OCI-LY1 (cell line): ENCODE results near the gene ST6GALNAC2.

Experiments used
- H2AFZ ChIP-seq: fragments of 200-600 bp; sonication (generic), shearing (Covaris generic); 2 replicates; pipeline ENCODE4 v1.6.0; 2014; ENCODE audit warnings: antibody characterized with exemption, mild to moderate bottlenecking, low read length
- H3F3A ChIP-seq: fragments of 200-600 bp; sonication (generic), shearing (Covaris generic); 2 replicates; pipeline ENCODE4 v1.6.0; 2014; ENCODE audit warnings: mild to moderate bottlenecking, antibody characterized with exemption, low read length, moderate library complexity; ENCODE audit not compliant: insufficient read depth
- H3K27ac ChIP-seq: fragments of 200-600 bp; sonication (generic); 2 replicates; pipeline ENCODE4 v1.5.1; 2014; ENCODE audit warnings: low read length, mixed run types, mild to moderate bottlenecking, low read depth; ENCODE audit not compliant: poor library complexity, severe bottlenecking
- H3K27me3 ChIP-seq: fragments of 200-600 bp; sonication (generic); 2 replicates; pipeline ENCODE4 v1.6.0; 2014; ENCODE audit warnings: antibody characterized with exemption, mild to moderate bottlenecking, low read length, moderate library complexity; ENCODE audit not compliant: insufficient read depth
- H3K36me3 ChIP-seq: fragments of 200-600 bp; sonication (generic); 2 replicates; pipeline ENCODE4 v1.6.1; 2014; ENCODE audit warnings: mild to moderate bottlenecking, antibody characterized with exemption, low read length, moderate library complexity, mixed read lengths; ENCODE audit not compliant: insufficient read depth
- H3K4me1 ChIP-seq: fragments of 200-600 bp; sonication (generic); 2 replicates; pipeline ENCODE4 v1.5.1; 2014; ENCODE audit warnings: mild to moderate bottlenecking, low read length, moderate library complexity; ENCODE audit not compliant: insufficient read depth, severe bottlenecking
- H3K4me2 ChIP-seq: fragments of 200-600 bp; sonication (generic), shearing (Covaris generic); 2 replicates; pipeline ENCODE4 v1.6.1; 2014; ENCODE audit warnings: low read length
- H3K4me3 ChIP-seq: fragments of 200-600 bp; sonication (generic); 2 replicates; pipeline ENCODE4 v1.5.1; 2014; ENCODE audit warnings: low read length, low read depth, mild to moderate bottlenecking, mixed read lengths; ENCODE audit not compliant: poor library complexity, severe bottlenecking
- H3K79me2 ChIP-seq: fragments of 200-600 bp; shearing (Covaris generic); 2 replicates; pipeline ENCODE4 v1.6.1; 2016; ENCODE audit warnings: mixed run types, low read length, mixed read lengths; ENCODE audit not compliant: insufficient read depth
- H3K9ac ChIP-seq: fragments of 200-600 bp; sonication (generic), shearing (Covaris generic); 2 replicates; pipeline ENCODE4 v1.6.1; 2014; ENCODE audit warnings: mild to moderate bottlenecking, low read length, mixed read lengths
- H3K9me2 ChIP-seq: fragments of 200-600 bp; sonication (generic), shearing (Covaris generic); 2 replicates; pipeline ENCODE4 v1.6.1; 2014; ENCODE audit warnings: low read depth, mild to moderate bottlenecking, low read length, mixed read lengths
- H3K9me3 ChIP-seq: fragments of 200-600 bp; shearing (Covaris generic); 2 replicates; pipeline ENCODE4 v1.6.1; 2014; ENCODE audit warnings: low read length, mixed read lengths
- H4K20me1 ChIP-seq: fragments of 200-600 bp; sonication (generic), shearing (Covaris generic); 2 replicates; pipeline ENCODE4 v1.6.0; 2016; ENCODE audit warnings: mild to moderate bottlenecking, low read length; ENCODE audit not compliant: insufficient read depth
- CTCF ChIP-seq: fragments of 200-600 bp; sonication (generic), shearing (Covaris generic); IDR thresholded peaks from 2 replicates; pipeline ENCODE4 v1.5.1; 2017; ENCODE audit warnings: mild to moderate bottlenecking, antibody characterized with exemption, low read length, moderate library complexity, mixed read lengths
- EZH2 ChIP-seq: fragments of 200-600 bp; sonication (generic), shearing (Covaris generic); IDR thresholded peaks from 2 replicates; pipeline ENCODE4 v1.8.0; 2017; ENCODE audit warnings: borderline replicate concordance, mixed run types, mild to moderate bottlenecking, antibody characterized with exemption, low read length, moderate library complexity, mixed read lengths

ST6GALNAC2 gene

GRCh38 chr17:76585033-76585648 lies 519 bp downstream of the ST6GALNAC2 start:
- H3K79me2 ChIP-seq = no peaks in the 10 kb centered on the region
- no peaks in the 10 kb centered on the region for H3K4me1 ChIP-seq
- H3K4me2 ChIP-seq = no peak overlapping the region
- H3K9ac ChIP-seq = no peak overlapping the region
- H3K27me3 ChIP-seq = no peaks in the 10 kb centered on the region; the same call in 1 of the 2 replicates
- H3K4me3 ChIP-seq = no peak overlapping the region
- no peak for TF ChIP-seq EZH2
- TF ChIP-seq CTCF = no peak
- no peak overlapping the region for H3K27ac ChIP-seq
- no peaks in the 10 kb centered on the region for H3F3A ChIP-seq
- H3K36me3 ChIP-seq = no peaks in the 10 kb centered on the region; the same call in 1 of the 2 replicates
- H3K9me2 ChIP-seq = no peaks in the 10 kb centered on the region
- H2AFZ ChIP-seq = no peak overlapping the region
- H4K20me1 ChIP-seq = no peaks in the 10 kb centered on the region
- H3K9me3 ChIP-seq = no peaks in the 10 kb centered on the region

- Histone ChIP-seq H3F3A (no peaks in the 10 kb centered on the region), H3K9ac (no peak overlapping the region), H3K27ac (no peak overlapping the region), H3K79me2 (no peaks in the 10 kb centered on the region), H3K4me1 (no peaks in the 10 kb centered on the region), H2AFZ (no peak overlapping the region), H3K36me3 (no peaks in the 10 kb centered on the region; the same call in 1 of the 2 replicates), H3K9me2 (no peaks in the 10 kb centered on the region), H3K4me3 (no peak overlapping the region), H3K27me3 (peaks cover 3% of the 10 kb centered on the region; the same call in 1 of the 2 replicates), H3K9me3 (no peaks in the 10 kb centered on the region), H4K20me1 (no peaks in the 10 kb centered on the region), H3K4me2 (no peak overlapping the region)
- TF ChIP-seq CTCF = no peak
- TF ChIP-seq EZH2 = no peak
Measured at GRCh38 chr17:76584427-76585032, 1.1 kb downstream of the ST6GALNAC2 start.

- TF ChIP-seq EZH2 = no peak
- TF ChIP-seq CTCF = no peak
- Histone ChIP-seq H3K4me2 (no peak overlapping the region), H3K36me3 (no peaks in the 10 kb centered on the region; the same call in 1 of the 2 replicates), H3K9me2 (no peaks in the 10 kb centered on the region), H3F3A (no peaks in the 10 kb centered on the region), H4K20me1 (no peaks in the 10 kb centered on the region), H3K79me2 (no peaks in the 10 kb centered on the region), H3K4me3 (no peak overlapping the region), H3K27me3 (peaks cover 6% of the 10 kb centered on the region; the same call in 1 of the 2 replicates), H3K27ac (no peak overlapping the region), H2AFZ (no peak overlapping the region), H3K9me3 (no peaks in the 10 kb centered on the region), H3K9ac (no peak overlapping the region), H3K4me1 (no peaks in the 10 kb centered on the region)
Measured at GRCh38 chr17:76582660-76583059, 3.0 kb downstream of the ST6GALNAC2 start.
